ENCODE measurements around the gene PTGES3L.

PTGES3L gene

DNA sequence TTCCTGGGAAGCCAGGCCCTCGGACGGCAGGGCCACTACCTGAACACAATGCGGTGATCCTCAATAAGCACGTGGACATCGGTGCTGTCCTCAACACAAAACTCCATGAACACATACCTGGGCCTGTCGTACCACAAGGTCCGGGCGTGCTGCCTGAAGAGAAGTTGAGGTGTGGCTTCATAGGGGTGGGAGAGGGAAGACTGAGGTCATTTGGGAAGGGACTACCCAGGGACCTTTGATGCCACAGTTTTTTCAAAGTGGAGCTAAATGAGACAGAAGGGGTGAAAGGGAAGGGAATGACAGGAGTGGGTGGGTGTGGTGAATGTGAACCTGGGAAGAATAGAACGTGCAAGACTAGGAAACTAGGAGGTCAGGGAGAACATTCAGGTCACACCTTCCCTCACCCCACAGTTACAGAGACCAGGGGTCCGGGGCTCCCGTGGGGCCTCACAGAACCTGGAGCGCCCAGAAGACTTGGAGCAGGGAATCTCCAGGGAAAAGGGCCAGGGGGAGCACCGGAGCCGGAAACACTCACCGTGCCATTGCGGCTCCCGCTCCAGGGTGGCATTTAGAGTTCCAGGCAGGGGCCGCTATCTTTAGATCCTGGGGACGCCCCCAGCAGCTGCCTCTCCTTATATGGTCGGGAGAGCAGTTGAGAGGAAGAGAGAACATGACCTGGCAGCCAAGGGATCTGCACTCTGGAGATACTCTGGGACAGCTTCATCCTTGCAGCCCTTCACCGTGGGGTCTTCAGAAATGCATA lies at the start of gene PTGES3L:
Gene PTGES3L (minus strand): TSS at position 570 of the 763 bp plus-strand sequence. CDS start 27 bp downstream, at position 543.
- DNase-seq: no peak

DNA sequence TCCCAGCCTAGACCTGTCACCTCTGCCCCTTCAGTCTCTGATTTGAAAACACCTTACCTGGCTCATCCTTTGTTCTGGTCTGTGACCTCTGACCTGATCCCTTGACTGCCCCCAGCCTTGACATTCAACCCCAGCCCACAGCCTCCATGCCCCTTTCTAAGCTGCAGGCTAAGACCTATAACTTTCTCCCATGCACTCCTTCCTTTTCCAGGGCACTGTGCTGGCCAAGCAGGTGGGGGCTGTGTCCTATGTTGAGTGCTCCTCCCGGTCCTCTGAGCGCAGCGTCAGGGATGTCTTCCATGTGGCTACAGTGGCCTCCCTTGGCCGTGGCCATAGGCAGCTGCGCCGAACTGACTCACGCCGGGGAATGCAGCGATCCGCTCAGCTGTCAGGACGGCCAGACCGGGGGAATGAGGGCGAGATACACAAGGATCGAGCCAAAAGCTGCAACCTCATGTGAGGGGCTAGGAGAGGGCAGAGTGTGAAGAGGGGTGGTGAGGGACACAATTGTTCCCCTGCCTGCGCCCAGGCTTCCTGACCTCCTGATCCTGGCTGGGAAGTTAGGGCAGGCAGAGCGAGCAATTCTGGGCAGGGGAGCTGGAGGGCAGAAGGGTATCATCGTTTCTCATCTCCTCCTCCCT lies 48.5 kb upstream of the PTGES3L start:
- no peak for DNase-seq

DNA sequence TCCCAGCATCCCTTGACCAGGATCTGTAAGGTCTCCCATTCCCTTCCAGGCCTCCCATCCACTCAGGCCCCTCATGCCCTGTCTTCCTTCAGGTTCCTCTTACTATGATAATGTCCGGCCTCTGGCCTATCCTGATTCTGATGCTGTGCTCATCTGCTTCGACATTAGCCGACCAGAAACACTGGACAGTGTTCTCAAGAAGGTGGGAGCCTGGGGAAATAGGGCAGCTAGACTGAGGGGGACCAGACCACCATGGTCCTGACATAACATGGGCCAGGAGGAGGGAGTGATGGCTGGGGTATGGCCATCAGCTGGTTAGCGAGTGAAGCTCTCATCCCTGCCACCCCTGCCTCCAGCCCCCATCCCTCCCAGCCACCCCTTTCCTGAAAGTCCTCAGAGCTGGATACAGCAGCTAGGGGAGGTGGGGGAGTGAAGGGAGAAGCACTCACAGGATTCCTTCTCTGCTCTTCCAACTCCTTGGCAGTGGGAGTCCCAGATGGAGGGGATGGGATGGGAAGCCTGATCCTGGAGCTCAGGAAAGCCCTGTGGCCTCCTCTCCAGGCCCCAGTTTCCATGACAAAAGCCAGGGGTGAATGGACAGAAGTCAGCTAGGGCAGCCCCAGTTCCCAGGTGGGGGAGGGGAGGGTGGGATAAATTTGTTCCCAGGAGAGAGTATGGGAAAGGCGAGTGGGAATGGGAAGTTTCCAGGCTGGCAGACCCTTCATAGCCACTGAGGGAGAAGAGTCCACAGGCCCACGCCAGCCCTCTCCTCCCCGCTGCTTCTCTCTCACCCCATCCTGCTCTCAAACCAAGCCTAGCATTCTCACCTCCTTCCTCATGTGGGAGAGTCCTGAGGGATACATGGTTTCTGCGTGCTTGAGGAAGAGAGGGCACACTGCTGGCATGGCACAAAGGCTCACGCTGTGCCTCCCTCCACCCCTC lies 47.5 kb upstream of the PTGES3L start:
- DNase-seq: no peak

DNA sequence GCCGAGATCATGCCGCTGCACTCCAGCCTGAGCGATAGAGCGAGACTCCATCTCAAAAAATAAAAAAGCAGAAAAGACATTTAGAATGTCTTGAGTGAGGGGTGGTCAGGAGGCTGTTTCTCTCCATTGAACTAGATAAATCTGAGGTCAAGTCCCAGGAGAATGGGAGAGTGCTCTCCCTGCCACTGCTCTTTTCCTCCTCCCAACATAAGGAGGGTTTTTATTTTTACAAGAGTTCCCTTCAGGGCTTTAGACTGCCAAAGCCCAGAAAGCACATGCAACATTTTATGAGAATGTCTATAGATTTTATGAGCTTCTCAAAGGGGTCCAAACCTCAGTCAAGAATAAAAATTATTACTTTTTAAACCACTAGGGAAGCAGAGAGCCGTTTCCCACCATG lies 46.7 kb upstream of the PTGES3L start:
- no peak for DNase-seq

DNA sequence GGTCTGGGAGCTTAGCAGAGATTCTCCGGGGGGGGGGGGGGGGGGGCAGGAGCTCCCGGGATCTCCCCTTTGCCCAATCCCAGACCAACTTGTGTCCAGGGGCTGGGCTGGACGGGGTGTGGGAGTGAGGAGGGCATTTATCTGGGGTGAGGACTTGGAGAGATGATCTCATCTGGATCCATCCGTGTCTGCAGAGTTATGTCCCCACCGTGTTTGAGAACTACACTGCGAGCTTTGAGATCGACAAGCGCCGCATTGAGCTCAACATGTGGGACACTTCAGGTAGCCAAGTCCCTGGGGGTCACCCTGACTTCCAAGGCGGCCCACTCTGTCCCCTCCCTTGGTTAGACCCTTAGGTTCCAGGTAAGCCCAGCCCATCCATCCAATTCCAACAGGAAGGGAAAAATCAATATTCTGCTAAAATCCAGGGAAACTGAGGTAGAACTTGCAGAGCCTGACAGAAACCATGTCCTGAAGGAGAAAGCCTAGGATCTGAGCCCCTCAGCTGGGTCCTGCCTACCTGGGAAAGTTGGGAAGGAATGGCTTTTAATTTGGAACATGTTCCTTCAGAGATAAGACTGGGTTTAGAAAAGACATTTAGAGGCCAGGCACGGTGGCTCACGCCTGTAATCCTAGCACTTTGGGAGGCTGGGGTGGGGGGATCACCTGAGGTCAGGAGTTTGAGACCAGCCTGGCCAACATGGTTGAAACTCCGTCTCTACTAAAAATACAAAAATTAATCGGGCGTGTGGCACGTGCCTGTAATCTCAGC lies 46.1 kb upstream of the PTGES3L start:
- DNase-seq: no peak

DNA sequence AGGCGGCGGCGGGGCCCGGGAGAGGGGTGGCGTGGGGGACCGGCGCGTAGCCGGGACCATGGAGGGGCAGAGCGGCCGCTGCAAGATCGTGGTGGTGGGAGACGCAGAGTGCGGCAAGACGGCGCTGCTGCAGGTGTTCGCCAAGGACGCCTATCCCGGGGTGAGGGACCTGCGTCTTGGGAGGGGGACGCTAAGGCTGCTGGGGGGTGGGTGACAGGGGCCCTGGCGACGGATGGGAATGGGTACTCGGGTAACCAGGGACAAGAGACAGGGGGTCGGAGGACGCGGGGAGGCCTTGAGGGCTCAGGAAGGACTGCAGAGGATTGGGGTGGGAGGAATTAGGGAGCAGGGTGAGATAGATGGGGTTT lies 45.4 kb upstream of the PTGES3L start:
- DNase-seq: no peak

DNA sequence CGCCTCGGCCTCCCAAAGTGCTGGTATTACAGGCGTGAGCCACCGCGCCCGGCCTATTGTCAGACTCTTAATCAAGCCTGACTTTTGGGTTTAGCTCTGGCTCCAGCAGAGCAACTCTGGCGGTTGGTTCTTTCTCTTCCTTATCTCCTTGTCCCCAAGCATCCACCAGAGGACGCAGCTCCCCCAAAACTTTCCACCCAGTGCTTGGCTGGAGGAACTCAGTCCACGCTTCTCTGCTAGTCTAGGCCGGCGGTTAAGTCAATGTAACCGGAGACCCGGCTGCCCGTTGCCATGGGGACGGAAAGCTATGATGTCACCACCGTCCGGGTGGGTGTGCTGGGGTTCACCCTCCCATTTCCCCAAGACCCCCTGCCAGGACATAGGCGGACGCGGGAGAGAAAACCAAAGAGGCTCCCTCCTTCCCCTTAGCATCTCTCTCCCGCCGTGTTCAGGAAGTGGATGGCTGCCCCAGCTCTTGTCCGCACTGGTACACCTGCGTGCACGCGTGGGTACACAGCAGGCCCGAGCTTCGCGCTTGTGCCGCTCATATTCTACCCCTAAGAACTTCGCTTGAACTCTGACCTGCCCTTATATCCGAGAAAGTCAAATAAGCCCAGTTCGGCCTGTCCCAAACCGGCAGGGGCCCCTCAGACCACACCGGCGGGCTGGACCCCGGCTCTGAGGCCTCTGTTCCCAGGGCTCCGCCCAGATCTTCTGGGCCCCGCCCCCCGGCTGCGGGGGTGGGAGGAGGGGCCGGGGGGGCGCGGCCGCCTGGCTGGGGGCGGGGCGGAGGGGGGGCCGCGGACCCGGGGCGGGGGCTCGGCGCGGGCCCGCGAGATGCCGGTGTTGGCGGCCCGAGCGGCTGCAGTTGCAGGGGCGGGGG lies 44.8 kb upstream of the PTGES3L start, which contains the start of gene RND2:
Gene RND2 (plus strand): TSS at position 825 of the 883 bp plus-strand sequence. CDS start 117 bp downstream, outside the sequence.
- DNase-seq: peak; percentile 49 to 84

DNA sequence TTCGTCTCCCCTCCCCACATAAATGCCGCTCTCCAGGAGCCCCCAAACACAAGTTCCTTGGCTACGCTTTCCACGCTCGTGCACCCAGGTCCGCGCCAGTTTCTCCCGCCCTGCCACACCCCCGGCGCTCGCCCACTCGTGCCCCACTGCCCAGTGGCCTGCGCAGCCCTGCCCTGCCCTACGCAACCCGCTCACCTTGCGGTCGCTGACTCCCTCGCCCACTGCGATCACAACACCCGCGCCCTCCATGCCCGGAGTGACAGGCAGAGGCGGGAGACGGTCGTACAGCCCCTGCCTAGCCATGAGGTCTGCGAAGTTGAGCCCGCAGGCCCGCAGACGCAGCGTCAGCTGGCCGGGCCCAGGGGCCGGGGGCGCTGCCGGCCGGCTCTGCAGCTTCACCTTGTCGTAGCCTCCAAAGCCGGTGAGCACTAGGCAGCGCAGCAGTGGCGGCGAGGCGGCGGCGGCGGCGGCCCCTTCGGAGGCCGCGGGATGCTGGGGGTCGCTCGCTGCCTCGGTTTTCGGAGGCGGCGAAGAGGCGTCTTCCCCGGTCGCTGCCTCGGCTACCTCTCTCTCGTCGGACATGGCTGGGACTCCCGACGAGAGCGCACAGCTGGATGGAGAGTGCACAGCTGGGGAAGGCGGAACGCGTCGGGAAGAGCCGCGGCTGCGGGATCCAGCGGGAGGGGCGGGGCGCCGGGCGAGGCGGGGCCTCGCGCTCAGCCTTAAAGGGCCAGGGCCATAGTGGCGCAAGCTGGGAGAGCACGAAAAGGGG lies 42.0 kb upstream of the PTGES3L start, which contains the start of gene VAT1:
Gene VAT1 (minus strand): TSS at position 645 of the 772 bp plus-strand sequence. CDS start 63 bp downstream, at position 582.
- peak; percentile 51 to 56 for DNase-seq

DNA sequence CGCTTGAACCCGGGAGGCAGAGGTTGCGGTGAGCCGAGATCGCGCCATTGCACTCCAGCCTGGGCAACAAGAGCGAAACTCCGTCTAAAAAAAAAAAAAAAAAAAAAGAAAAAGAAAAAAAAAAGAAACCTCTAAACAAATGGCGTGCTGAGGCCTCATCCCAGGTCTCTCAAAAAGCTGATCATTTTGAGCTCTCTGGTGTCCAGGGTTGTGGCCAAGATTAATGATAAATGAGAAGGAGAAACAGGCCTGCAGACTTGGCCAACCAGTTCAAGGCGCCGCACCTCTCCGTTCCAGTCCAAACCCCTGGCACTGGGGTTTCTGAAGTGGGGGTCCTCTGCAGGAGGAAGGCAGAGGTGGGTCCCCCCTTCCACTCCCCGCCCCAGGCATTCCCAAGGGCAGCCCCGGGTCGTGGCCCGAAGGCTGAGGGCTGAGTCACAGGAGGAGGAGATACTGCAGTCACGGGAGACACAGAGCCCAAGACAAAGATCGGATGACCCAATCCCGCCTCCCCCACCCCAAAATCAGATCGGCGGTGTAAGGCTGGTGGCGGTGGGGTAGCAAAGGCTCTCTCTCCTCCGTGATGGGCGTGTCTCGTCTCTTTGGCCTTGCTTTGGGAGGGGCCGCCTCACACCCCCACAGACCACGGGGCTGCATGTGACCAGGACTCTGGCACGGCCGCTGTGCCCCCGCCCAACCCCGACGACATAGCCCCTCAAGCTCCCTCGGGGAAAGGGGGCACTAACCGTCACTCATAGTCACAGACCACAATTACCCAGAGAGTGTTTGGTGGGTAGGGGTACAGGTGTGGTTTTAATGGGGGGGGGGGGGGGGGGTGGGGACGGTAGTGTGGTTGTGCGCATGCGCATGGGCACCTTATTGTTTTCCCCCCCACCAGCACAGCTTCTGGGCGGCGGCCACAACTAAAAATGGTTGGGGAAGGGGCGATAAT lies 41.2 kb upstream of the PTGES3L start:
- peak in 1 of 2 donors; percentile 62 for DNase-seq

DNA sequence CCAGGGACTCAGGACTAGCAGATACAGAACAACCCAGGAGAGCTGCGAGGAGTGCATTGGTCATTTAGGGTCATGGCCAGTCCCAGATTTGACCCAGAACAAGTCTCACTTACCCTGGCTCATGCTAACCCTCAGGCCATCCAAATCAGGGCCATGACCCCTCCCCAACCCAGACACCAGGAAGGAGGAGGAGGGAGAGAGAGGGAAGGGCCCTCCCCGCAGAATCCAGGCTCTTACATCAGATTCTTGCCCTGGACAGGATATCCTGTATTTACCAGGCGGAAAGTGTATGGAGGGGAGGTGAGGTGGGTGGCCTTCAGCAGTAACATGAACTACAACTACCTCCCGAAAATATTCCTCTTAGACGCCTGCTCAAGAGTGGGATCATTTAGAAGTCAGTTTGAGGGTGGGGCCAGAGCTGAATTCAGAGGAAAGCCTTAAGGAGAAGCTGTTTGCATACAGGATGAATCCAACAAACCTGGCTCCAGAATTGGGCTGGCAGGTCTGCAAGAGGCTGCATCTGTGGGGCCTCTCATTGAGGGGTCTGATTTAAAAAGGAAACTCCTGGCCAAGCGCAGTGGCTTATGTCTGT lies 40.2 kb upstream of the PTGES3L start:
- no peak for DNase-seq

DNA sequence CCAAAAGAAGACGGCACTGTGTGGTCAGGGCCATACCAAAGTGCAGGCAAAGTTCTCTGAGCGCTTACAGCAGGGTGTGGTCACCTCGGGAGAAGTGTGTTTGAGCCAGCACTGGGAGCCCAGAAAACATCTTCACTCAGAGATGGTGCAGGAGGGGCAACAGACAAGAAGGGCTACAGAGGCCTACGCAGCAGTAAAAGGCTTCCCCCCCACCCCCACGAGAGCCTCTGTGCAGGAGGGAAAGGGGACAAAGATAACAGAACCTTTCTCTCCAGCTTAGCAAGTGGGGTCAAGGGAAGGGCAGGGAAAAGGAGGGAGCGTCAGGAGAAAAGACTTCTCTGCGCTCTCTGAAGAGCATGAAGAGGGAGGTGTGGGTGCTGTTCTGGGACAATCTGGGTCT lies 39.5 kb upstream of the PTGES3L start:
- no peak for DNase-seq

DNA sequence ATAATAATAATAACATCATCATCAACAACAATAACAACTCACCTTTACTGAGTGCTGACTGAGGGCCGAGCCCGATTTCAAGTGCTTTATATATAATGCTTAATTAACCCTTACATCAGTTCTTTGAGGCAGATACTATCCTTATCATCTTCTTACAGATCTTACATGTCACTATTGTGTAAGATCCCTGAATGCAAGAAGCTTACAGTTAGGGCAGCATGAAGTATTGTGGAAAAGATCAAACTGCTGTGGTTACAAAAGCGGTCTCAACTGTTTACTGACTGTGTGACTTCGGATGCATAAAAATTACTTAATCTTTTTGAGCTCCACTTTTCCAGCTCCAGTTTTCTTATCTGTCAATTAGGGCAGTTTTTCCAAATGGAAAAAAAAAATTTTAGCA lies 39.1 kb upstream of the PTGES3L start:
- DNase-seq: no peak

DNA sequence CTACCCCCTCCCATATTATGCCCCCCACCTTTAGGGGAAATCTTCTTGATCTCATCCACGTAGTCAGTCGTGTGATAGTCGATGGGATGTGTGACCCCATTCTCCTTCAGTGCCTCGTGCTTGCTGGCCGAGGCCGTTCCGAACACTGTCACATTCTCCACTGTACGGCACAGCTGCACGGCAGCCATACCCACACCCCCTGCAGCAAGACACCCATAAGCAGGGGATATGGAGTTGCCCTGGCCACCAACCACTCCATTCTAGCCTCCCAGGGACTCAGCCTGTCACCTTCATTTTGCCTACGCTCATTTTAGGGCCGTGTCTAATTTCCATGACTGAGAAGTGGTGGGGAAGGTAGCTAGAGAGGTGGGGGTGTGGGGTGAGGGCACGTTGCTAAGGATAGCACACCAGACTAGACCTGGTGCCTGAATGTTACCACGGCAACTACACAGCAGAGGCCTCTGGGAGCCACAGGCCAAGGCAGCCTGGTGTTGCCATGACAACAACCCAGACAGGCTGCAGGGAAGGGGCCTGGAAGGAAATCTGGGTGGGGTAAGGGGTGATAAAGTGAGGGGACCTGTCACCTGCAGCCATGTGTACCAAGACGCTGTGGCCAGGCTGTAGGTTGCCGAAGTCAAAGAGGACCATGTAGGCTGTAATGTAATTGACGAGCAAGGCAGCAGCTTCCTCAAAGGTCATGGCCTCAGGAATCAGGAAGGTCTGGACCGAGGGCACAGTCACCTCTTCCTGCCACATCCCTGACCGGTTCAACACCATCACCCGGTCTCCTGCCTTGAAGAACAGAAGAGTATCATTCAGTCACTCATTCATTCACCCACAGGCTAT lies 38.4 kb upstream of the PTGES3L start:
- no peak for DNase-seq

DNA sequence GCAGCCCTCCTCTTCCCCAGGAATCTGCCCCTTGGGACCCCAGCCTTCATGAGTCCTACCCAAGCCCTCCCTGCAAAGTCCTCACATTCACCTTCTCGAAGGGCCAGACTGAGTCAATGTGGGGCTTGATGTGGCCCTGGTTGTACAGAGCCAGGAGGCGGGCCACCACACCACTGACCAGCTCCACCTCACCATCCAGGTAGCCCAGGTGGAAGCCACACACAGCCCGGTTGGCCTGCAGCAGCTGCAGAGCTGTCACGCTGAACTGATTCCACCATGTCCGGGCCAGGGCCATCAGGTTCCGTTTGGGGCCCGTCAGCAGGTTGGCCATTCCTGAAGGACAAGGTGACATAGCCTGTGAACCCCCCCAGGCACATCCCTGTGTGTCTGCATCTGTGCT lies 36.3 kb upstream of the PTGES3L start:
- no peak for DNase-seq

DNA sequence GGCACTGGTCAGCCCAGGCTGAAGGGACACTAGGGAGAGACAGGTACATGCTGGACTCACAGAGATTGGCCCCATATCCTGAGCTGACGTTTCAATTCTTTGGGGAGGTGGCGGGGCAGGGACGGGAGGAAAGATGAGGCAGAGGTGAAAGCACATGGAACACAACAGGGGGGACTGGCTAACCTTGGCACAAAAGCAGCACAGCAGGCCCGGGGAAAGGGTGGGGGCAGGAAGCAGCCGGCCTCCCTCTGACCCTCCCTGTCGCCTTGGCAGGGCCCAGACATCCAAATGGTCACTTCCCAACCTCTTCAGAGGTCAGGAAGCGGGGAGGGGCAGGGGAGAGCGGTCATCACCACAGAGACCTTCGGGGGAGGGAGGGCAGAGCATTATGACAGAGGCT lies 35.7 kb upstream of the PTGES3L start:
- DNase-seq: no peak

DNA sequence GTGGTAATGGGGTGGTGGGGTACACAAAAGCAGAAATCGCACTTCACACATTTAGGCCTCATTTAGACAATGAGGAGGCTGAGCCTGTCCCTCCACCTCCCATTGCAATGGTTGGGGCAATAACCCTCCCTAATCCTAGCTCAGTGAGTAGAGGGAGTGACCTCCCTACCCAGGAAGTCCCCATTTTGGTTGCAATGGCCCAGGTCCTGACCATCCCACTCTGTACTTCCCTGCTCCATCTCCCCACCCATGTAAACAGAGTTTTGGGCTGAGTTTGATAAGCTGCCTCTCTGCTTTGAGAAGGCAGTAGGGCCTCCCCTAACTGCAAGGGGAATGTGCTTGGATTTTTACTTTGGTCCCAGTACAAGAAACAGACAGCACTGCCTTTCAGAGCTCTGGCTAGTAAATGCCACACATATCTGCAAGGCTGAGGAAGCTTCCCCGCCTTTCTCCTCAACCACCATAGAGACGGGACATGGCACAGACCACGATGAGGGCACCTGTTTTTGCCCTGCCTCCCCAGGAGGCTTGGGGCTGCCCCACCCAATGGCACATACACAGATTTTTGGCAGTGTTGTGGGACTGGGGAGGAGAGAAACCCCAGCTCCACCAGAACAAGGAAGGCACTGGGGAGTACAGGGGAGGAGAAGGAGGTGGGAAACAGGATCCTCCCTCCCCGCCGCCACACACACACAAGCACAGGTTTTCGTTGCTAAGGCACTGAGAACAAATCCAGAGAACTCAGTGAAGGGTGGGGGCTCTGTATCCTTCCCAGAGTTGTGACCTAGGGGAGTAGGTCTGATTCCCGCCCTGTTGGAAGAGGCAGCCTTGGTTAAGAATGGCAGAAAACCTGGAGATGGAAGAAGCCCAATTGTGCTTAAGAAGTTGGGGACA lies 35.0 kb upstream of the PTGES3L start:
- no peak for DNase-seq

Measured in bone marrow (tissue), 2 donors.